Activated T-helper 1 cell treated with anti-CD3 and anti-CD28 coated beads, Interleukin-12 subunit alpha, Interleukin-12 subunit beta, Interleukin-2, Interleukin-4 antibody, amounts not matched to agents 30 ng/mL and 10 ng/mL and 1 ng/mL, durations not matched to agents 14 hours and 24 hours and 36 hours (primary cell): ENCODE data around the gene ERCC2. TPM values are rescaled to one million over a fixed set of nuclear protein-coding genes. Genes with fewer than 3 reads are reported as not detected.

Source experiments
- DNase-seq: peaks from one replicate; pipeline ENCODE4 v3.0.0; 2021; ENCODE audit warnings: low spot score
- H3K27ac Mint-ChIP-seq: one replicate; pipeline ENCODE4 v1.8.0; 2021; ENCODE audit warnings: mild to moderate bottlenecking, mixed read lengths
- H3K27me3 Mint-ChIP-seq: one replicate; pipeline ENCODE4 v1.8.0; 2022; ENCODE audit warnings: mild to moderate bottlenecking, moderate library complexity, mixed read lengths; ENCODE audit not compliant: insufficient read depth
- H3K36me3 Mint-ChIP-seq: one replicate; pipeline ENCODE4 v1.8.0; 2021; ENCODE audit warnings: low read depth, mixed read lengths
- H3K4me1 Mint-ChIP-seq: one replicate; pipeline ENCODE4 v1.8.0; 2021; ENCODE audit warnings: low read depth, mixed read lengths
- H3K4me3 Mint-ChIP-seq: one replicate; pipeline ENCODE4 v1.8.0; 2021; ENCODE audit warnings: mild to moderate bottlenecking, moderate library complexity, mixed read lengths
- H3K9me3 Mint-ChIP-seq: one replicate; pipeline ENCODE4 v1.8.0; 2021; ENCODE audit warnings: mixed read lengths
- intact Hi-C: fragments of 100-400 bp; cut with micrococcal nuclease; formaldehyde crosslinking; loops from one replicate; pipeline ENCODE4 v1.15.1; 2024
- total RNA-seq: library from RNA; stranded (reverse); gene quantifications from 2 replicates; pipeline ENCODE4 v1.2.3, GENCODE V29; 2022

ERCC2 gene
- total RNA-seq, 1 donor from 2014 or later: 30.5 TPM

DNA sequence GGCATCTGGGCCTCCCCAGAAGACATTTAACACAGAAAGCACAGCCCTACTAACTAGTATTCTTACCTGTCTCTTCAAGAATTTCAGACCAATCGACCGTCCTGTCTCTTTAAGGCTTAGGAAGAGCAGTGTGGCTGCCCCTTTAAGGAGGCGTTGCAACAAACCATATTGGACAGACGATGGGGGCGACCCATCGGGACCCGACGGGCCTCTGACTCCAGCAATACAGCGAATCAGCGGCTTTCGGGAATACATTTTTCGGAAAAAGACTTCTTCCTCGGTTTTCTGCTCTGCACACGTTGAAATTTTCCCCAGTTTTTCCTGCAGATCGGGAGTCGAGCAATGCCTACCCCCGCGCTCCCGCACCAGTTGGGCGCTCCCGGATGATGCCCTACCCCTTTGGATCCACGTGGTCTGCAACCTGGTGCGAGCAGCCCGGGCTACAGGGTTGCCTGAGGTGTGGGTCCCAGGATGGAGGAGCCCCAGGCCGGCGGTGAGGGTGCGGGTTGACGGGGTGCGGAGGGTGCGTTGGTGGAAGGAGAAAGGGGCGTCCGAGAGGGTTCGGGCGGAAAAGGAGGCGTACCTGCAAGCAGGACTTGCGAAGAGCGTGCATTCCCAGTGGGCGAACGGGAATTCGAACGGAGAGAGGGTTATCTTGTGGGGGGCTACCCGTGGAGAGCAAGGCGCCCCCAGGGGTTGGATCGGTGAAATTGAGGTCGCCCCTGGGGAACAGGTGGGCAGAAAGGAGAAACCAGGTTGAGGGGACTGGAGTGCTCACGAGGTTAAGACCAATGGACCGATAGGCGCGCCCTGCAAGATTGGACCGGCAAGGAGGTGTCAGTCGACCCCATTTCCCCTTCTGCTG is 36.1 kb upstream of the ERCC2 start, which contains the start of gene POLR1G:
POLR1G (plus strand) TSS at position 419 of the 865 bp plus-strand sequence; CDS start at position 472, 53 bp downstream.
- Mint-ChIP-seq H3K4me1 (peaks cover 53% of the 10 kb centered on the region), H3K27ac (peak within 1 kb of the TSS; percentile 90), H3K36me3 (peaks cover 19% of the 10 kb centered on the region), H3K9me3 (no peaks in the 10 kb centered on the region), H3K4me3 (peak within 1 kb of the TSS; percentile 98), H3K27me3 (peaks cover 12% of the 10 kb centered on the region)
- intact Hi-C loops: loop anchor here (1.0 to 10.0 kb wide), 10 partner anchors 17 to 588 kb away; partner anchors contain the start of genes BLOC1S3, CCDC61, ERCC1 and GEMIN7
- peak; percentile 77 for DNase-seq

DNA sequence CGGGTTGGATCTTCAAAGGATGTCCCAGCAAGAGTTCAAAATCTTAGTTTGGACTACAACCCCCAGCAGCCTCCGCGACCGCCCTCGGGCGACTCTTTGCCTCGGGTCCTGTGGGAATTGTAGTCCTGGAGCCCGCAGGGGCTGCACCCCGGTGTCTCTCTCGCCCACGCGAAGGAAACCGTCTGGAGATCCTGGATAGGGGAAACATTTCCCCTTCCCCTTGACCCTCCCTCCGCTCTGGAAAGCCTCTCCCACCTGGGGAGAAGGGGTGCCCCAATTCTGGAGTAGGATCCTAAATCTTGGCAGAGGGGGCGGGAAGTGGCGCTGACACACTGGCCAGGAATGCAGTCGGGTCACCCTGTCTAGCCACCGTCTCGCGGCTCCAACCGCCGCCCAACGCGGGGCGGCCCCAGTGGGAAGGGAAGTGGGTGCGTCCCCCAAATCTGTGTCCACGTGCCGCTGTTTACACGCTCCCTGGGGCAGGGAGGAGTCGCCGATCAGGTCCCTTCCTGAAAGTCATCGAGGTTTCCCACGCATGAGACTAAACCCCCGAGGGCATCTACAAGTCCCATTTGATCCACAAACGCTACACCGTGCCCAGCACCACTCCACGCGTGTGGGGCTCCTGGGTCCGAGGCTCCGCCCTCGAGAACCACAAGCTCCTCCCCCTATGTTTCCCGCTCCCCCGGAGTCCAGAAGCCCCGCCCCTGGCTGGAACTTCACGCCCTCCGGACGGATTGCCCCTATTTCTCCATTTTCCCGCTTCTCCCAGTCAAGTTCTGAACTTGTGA is 35.3 kb upstream of the ERCC2 start:
- intact Hi-C loops: loop anchor here (1.0 to 10.0 kb wide), 14 partner anchors 18 to 589 kb away; partner anchors contain the start of genes BLOC1S3, CCDC61, CLASRP and ERCC1
- peak overlapping the region; percentile 98 for H3K4me3 Mint-ChIP-seq
- DNase-seq: peak; percentile 77
- peaks cover 17% of the 10 kb centered on the region for H3K36me3 Mint-ChIP-seq
- H3K9me3 Mint-ChIP-seq: no peaks in the 10 kb centered on the region
- H3K4me1 Mint-ChIP-seq: peaks cover 53% of the 10 kb centered on the region
- H3K27ac Mint-ChIP-seq: peak overlapping the region; percentile 90
- peaks cover 12% of the 10 kb centered on the region for H3K27me3 Mint-ChIP-seq

DNA sequence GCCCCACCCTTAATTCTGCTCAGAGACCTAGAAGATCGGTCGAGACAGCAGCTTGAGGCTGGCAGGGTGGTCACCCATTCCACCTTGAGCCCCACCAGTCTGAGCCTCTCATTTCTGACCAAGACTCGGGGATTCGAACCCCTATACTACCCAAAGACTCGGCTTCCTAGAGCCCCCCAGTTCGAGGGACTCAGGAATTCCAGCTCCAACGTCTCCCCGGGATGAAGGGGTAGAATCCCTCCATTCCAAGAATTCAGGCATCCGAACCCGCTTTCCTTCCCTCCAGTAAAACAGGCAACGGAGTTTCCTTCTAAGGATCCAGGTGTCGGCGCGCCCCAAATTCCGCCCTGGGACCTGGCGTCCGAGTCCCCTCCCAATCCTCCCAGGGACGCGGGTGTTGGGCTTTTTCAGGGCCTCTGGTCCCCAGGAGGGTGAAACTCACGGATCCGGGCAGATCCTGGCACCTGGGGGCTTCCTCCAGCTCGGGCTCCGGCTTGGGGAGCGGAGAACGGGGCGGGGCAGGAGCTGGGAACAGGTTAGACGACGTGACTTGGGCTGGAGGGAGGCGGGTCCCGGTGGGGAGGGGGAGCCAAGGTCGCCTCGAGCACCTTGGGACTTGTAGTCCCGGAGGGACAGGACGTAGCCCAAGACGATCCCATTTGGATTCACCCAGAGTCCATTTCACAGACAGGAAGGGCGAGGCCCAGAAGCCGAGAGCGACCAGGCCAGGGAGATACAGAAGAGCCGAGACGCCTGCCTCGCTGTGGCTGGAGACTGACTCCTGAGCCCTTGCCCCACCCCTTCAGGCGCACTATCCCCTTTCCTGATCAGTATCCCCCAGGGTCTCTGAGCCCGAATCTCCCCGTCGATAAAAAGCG is 34.4 kb upstream of the ERCC2 start, which contains the start of gene PPP1R13L:
PPP1R13L (minus strand) TSS at position 513 of the 878 bp plus-strand sequence. CDS start 6,751 bp downstream, outside the sequence.
- peaks cover 53% of the 10 kb centered on the region for H3K4me1 Mint-ChIP-seq
- H3K4me3 Mint-ChIP-seq: peak within 1 kb of the TSS; percentile 98
- intact Hi-C loops: loop anchor here (1.0 to 10.0 kb wide), 8 partner anchors 34 to 590 kb away; partner anchors contain the start of genes CCDC61, CLASRP, ERCC2 and GEMIN7
- H3K36me3 Mint-ChIP-seq: peaks cover 15% of the 10 kb centered on the region
- peaks cover 12% of the 10 kb centered on the region for H3K27me3 Mint-ChIP-seq
- H3K27ac Mint-ChIP-seq: peak within 1 kb of the TSS; percentile 90
- peak; percentile 67 for DNase-seq
- H3K9me3 Mint-ChIP-seq: no peaks in the 10 kb centered on the region

DNA sequence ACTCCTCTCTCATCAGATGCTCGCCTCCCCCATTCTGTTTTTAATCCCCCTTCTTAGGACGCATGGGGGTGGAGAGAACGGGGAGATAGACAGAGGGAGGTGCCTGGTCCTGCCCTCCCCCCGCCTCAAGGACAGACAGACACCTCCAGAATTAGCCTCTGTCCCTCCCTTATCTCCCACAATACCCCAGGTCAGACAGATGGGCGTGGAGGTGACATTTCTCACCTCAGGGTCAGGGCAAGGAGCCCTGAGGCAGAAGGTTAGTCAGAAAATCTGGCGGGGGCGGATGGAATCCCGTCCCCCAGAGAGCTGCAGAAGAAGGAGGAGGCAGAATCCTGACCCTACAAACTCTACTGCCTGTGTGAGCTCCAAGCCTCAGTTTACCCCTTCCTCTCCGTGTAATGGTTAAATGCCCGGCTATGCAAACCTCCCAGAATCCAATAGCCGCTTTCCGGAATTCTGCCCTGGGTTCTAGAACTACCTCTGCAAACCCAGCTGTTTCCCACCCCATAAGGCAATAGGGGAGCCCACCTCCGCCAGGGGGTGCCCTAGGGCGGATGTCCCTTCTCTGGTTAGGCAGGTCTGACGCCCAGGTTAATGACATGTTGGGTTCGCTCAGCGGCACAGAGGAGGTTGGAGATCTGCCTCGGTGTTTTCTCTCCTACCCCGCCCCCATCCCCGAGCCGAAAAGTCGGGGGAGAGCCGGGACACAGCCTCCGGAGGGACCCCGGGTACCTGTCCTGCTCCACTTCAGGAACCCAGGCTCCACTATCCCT is 33.6 kb upstream of the ERCC2 start:
- intact Hi-C loops: loop anchor here (10.0 kb wide), 1 partner anchor 591 kb away; the partner anchor contains the start of gene CCDC61

DNA sequence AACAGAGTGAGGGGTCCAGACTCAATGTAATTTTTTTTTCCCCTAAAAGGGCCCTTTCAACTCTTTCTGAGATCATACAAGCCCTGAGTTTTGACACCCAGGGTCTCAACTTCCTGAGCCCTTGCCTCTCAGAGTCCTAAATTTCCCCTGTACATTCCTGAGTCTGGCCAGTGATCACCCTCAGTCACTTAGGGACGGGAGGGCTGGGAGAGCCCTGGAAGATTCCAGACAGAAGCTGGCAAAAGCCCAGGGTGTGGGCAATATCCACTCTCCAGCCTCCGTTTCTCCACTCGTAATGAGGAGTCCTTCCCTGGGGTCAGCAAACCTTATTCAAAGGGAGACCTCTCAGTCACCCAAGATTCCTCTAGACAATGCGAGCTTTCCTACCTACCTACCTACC is 32.9 kb upstream of the ERCC2 start:
- no peak overlapping the region for H3K4me3 Mint-ChIP-seq
- peaks cover 5% of the 10 kb centered on the region for H3K36me3 Mint-ChIP-seq
- intact Hi-C loops: loop anchor here (10.0 kb wide), 1 partner anchor 592 kb away; the partner anchor contains the start of gene CCDC61
- no peaks in the 10 kb centered on the region for H3K9me3 Mint-ChIP-seq
- H3K27me3 Mint-ChIP-seq: peaks cover 19% of the 10 kb centered on the region
- peaks cover 49% of the 10 kb centered on the region for H3K4me1 Mint-ChIP-seq
- DNase-seq: no peak
- no peak overlapping the region for H3K27ac Mint-ChIP-seq

More for the DNA sequence above, 33.6 kb upstream of the ERCC2 start:
- H3K27ac Mint-ChIP-seq: no peak overlapping the region
- H3K9me3 Mint-ChIP-seq: no peaks in the 10 kb centered on the region
- DNase-seq: peak; percentile 61
- peaks cover 51% of the 10 kb centered on the region for H3K4me1 Mint-ChIP-seq
- peak overlapping the region; percentile 98 for H3K4me3 Mint-ChIP-seq
- peaks cover 14% of the 10 kb centered on the region for H3K27me3 Mint-ChIP-seq
- H3K36me3 Mint-ChIP-seq: peaks cover 12% of the 10 kb centered on the region

DNA sequence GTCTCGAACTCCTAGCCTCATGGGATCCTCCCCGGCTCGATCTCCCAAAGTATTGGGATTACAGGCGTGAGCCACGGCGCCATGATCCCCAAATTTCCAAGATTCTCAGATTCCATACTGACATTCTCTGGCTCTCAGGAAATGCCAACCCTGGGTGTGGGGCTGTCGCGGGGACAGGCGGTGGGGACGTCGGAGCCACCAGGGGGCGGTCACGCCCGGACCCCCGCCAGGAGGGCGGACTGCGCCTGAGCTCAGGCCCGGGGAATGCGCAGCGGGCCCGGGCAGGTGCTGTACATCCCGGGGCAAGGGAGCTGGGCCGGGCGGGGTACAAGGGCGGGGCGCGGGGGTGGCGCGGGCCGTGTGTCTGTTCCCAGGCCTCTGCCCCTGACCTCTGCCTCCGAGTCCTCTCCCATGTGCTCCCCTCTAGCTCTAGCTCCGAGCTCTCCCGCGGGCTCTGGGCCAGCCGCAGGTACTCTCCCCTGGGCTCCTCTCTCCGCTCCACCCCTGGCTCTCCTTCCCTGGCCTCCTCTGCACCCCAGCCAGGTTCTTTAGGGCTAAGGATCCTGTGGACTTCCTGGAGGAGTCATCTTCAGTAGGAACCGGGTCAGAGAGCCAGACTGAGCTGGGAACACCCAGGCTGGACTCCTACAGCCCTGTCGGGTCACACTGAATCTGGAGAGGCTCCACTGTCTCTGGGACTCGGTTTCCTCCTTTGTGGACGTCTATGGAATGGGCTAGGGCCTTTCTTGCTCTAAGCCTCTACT is 32.1 kb upstream of the ERCC2 start:
- no peak for DNase-seq
- Mint-ChIP-seq H3K27ac (no peak overlapping the region), H3K4me1 (peaks cover 43% of the 10 kb centered on the region), H3K9me3 (no peaks in the 10 kb centered on the region), H3K27me3 (peaks cover 22% of the 10 kb centered on the region), H3K4me3 (no peak overlapping the region), H3K36me3 (peaks cover 5% of the 10 kb centered on the region)
- intact Hi-C loops: loop anchor here (10.0 kb wide), 1 partner anchor 592 kb away; the partner anchor contains the start of gene CCDC61

DNA sequence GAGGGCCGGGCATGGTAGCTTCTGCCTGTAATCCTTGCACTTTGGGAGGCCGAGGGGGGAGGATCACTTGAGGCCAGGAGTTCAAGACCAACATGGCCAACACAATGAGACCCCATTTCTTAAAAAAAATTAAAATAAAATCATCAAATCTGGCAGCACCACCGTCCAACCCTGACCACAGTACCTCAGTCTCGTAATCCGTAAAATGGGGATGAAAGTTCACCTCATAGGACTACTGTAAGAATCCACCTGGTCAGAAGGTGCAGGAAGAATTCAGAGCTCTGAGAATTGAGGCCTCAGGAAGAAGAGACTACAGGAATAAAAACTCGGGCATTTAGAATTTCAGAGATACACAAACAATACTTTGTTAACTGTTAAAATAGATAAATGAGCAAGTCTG is 31.4 kb upstream of the ERCC2 start:
- H3K27ac Mint-ChIP-seq: no peak overlapping the region
- peaks cover 27% of the 10 kb centered on the region for H3K27me3 Mint-ChIP-seq
- peaks cover 10% of the 10 kb centered on the region for H3K36me3 Mint-ChIP-seq
- peaks cover 44% of the 10 kb centered on the region for H3K4me1 Mint-ChIP-seq
- no peak overlapping the region for H3K4me3 Mint-ChIP-seq
- H3K9me3 Mint-ChIP-seq: no peaks in the 10 kb centered on the region
- intact Hi-C loops: loop anchor here (10.0 kb wide), 1 partner anchor 593 kb away; the partner anchor contains the start of gene CCDC61
- DNase-seq: no peak

DNA sequence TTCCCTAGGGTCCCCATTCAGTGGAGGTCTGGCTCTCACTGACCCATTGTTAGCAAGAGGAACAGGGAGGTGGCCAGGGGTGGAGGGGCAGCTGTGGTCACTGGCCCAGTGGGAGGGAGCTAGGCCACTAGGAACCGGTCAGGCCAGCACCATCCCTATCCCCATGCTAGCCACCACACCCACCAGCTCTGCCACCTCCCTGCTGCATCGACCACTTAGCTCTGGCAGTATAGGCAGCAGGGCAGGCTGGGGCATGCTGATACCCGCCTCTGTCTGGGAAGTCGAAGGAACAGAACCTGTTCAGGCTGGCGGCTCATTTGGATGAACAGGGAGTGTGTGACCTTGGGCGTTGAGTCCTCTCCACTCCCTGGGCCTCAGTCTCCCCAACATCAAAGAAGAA is 29.8 kb upstream of the ERCC2 start:
- intact Hi-C loops: loop anchor here (10.0 kb wide), 1 partner anchor 595 kb away; the partner anchor contains the start of gene CCDC61
- peaks cover 33% of the 10 kb centered on the region for H3K27me3 Mint-ChIP-seq

DNA sequence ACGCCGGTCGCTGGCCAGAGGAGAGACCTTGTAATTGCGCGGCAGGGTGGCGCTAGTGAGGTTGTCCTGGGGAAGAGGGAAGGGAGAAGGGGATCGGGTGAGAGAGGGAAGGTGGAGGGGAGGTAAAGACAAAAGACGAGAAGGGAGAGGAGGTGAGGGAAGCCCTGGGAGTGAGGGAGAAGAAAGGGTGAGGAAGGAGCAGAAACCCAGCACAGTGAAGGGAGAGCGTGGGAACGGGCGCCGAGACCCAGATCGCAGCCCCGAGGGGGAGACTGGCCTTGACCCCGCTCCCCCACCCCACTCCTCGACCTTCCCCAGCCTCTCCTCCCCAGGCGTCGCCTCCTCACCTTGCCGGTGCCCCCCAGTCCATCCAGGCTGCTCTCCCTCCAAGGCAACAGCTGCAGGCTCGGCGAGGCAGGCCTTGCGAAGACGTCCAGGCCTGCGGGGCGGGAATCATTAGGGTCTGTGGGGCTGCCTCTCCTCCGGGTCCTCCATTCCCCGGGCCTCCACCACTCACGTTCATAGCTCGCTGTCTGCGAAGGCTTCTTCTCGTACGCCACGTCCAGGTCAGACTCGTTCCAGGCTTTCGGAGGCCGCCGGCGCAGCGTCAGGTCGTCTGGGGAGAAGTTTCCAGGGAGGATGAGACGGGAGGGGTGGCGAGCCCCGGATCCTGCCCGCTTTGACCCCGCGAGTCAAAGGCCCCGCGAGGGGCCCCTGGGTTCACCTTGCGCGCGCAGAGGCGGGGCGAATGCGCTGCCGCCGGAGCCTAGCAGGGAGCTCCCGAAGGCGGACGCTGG is 25.6 kb upstream of the ERCC2 start:
- no peak for DNase-seq
- Mint-ChIP-seq H3K9me3 (no peaks in the 10 kb centered on the region), H3K27ac (no peak overlapping the region), H3K36me3 (peaks cover 10% of the 10 kb centered on the region), H3K4me3 (no peak overlapping the region), H3K27me3 (peaks cover 22% of the 10 kb centered on the region), H3K4me1 (peaks cover 8% of the 10 kb centered on the region)
- intact Hi-C loops: no loop called here

More for the DNA sequence above, 29.8 kb upstream of the ERCC2 start:
- no peak overlapping the region for H3K4me3 Mint-ChIP-seq
- peaks cover 32% of the 10 kb centered on the region for H3K4me1 Mint-ChIP-seq
- peaks cover 11% of the 10 kb centered on the region for H3K36me3 Mint-ChIP-seq
- H3K9me3 Mint-ChIP-seq: no peaks in the 10 kb centered on the region
- H3K27ac Mint-ChIP-seq: no peak overlapping the region
- no peak for DNase-seq
